ENCODE results near the gene RNASEH2B. TPM values are rescaled to one million over a fixed set of nuclear protein-coding genes. Genes with fewer than 3 reads are reported as not detected.

The RNASEH2B gene
- total RNA-seq, 1 donor from 2014 or later: 22.3 TPM

- Mint-ChIP-seq H3K4me1 (ENCODE audit: low read depth) (peaks cover 4% of the 10 kb centered on the region), H3K27me3 (ENCODE audit: low read depth) (no peaks in the 10 kb centered on the region), H3K27ac (ENCODE audit: unreplicated experiment) (no peak overlapping the region), H3K4me3 (ENCODE audit: unreplicated experiment) (no peak overlapping the region), H3K36me3 (ENCODE audit: low read depth) (peaks cover 28% of the 10 kb centered on the region), H3K9me3 (ENCODE audit: low read depth) (peaks cover 40% of the 10 kb centered on the region)
- no peak for TF ChIP-seq CTCF (IDR thresholded peaks at IDR 0.05)
- no peak for DNase-seq (ENCODE audit: low spot score)
Measured at GRCh38 chr13:50923272-50923671, 13.7 kb downstream of the RNASEH2B start.

- Mint-ChIP-seq H3K27ac (ENCODE audit: unreplicated experiment) (no peak overlapping the region), H3K36me3 (ENCODE audit: low read depth) (peaks cover 28% of the 10 kb centered on the region), H3K27me3 (ENCODE audit: low read depth) (no peaks in the 10 kb centered on the region), H3K4me1 (ENCODE audit: low read depth) (peaks cover 4% of the 10 kb centered on the region), H3K4me3 (ENCODE audit: unreplicated experiment) (no peak overlapping the region), H3K9me3 (ENCODE audit: low read depth) (peaks cover 40% of the 10 kb centered on the region)
- TF ChIP-seq CTCF (IDR thresholded peaks at IDR 0.05): no peak
- DNase-seq (ENCODE audit: low spot score): no peak
Measured at GRCh38 chr13:50924025-50924424, 14.4 kb downstream of the RNASEH2B start.

- H3K27ac Mint-ChIP-seq (ENCODE audit: unreplicated experiment): no peak overlapping the region
- no peak for TF ChIP-seq CTCF (IDR thresholded peaks at IDR 0.05)
- H3K4me3 Mint-ChIP-seq (ENCODE audit: unreplicated experiment): no peak overlapping the region
- no peak for DNase-seq (ENCODE audit: low spot score)
- H3K36me3 Mint-ChIP-seq (ENCODE audit: low read depth): peaks cover 24% of the 10 kb centered on the region
- H3K4me1 Mint-ChIP-seq (ENCODE audit: low read depth): peaks cover 4% of the 10 kb centered on the region
- H3K27me3 Mint-ChIP-seq (ENCODE audit: low read depth): no peaks in the 10 kb centered on the region
- H3K9me3 Mint-ChIP-seq (ENCODE audit: low read depth): peaks cover 29% of the 10 kb centered on the region
Measured at GRCh38 chr13:50927701-50928100, 18.1 kb downstream of the RNASEH2B start.

GRCh38 chr13:50928102-50928501 lies 18.5 kb downstream of the RNASEH2B start:
- H3K36me3 Mint-ChIP-seq (ENCODE audit: low read depth): peaks cover 21% of the 10 kb centered on the region
- no peak overlapping the region for H3K4me3 Mint-ChIP-seq (ENCODE audit: unreplicated experiment)
- DNase-seq (ENCODE audit: low spot score): no peak
- peaks cover 25% of the 10 kb centered on the region for H3K9me3 Mint-ChIP-seq (ENCODE audit: low read depth)
- H3K4me1 Mint-ChIP-seq (ENCODE audit: low read depth): peaks cover 4% of the 10 kb centered on the region
- peak overlapping the region; percentile 32 for H3K27ac Mint-ChIP-seq (ENCODE audit: unreplicated experiment)
- no peaks in the 10 kb centered on the region for H3K27me3 Mint-ChIP-seq (ENCODE audit: low read depth)
- TF ChIP-seq CTCF (IDR thresholded peaks at IDR 0.05): no peak

- no peak overlapping the region for H3K4me3 Mint-ChIP-seq (ENCODE audit: unreplicated experiment)
- TF ChIP-seq CTCF (IDR thresholded peaks at IDR 0.05): no peak
- H3K9me3 Mint-ChIP-seq (ENCODE audit: low read depth): peaks cover 17% of the 10 kb centered on the region
- no peaks in the 10 kb centered on the region for H3K27me3 Mint-ChIP-seq (ENCODE audit: low read depth)
- H3K4me1 Mint-ChIP-seq (ENCODE audit: low read depth): peaks cover 4% of the 10 kb centered on the region
- H3K27ac Mint-ChIP-seq (ENCODE audit: unreplicated experiment): no peak overlapping the region
- peaks cover 17% of the 10 kb centered on the region for H3K36me3 Mint-ChIP-seq (ENCODE audit: low read depth)
- DNase-seq (ENCODE audit: low spot score): no peak
Measured at GRCh38 chr13:50928659-50929462, 19.3 kb downstream of the RNASEH2B start.
